T-helper 2 cell treated with Interferon-gamma antibody and Interleukin-4, amounts not matched to agents 5 μg/mL and 100 μg/mL, for 36 hours (primary cell): Measurements from ENCODE around the gene BDP1.
"Not testable (repeated sequence)": the region's sequence is repeated elsewhere in the genome, so short reads cannot be mapped to it uniquely, and the experiment has no call there.

Source experiments
- DNase-seq: peaks from one replicate; pipeline ENCODE4 v3.0.0; 2021; ENCODE audit warnings: low spot score
- H3K27ac Mint-ChIP-seq: one replicate; pipeline ENCODE4 v1.8.0; 2021; ENCODE audit warnings: mild to moderate bottlenecking, mixed read lengths
- H3K27me3 Mint-ChIP-seq: one replicate; pipeline ENCODE4 v1.8.0; 2021; ENCODE audit warnings: low read depth, mixed read lengths
- H3K36me3 Mint-ChIP-seq: one replicate; pipeline ENCODE4 v1.8.0; 2021; ENCODE audit warnings: low read depth, mixed read lengths
- H3K4me1 Mint-ChIP-seq: one replicate; pipeline ENCODE4 v1.8.0; 2021; ENCODE audit warnings: low read depth, mixed read lengths
- H3K4me3 Mint-ChIP-seq: one replicate; pipeline ENCODE4 v1.8.0; 2022; ENCODE audit warnings: mild to moderate bottlenecking, moderate library complexity, mixed read lengths
- H3K9me3 Mint-ChIP-seq: one replicate; pipeline ENCODE4 v1.8.0; 2021; ENCODE audit warnings: mixed read lengths

Gene BDP1

GRCh38 chr5:71445523-71446152, 9.8 kb upstream of the BDP1 start:
- peaks cover 37% of the 10 kb centered on the region for H3K27me3 Mint-ChIP-seq
- not testable (repeated sequence) for H3K27ac Mint-ChIP-seq, H3K9me3 Mint-ChIP-seq, H3K36me3 Mint-ChIP-seq, DNase-seq, H3K4me1 Mint-ChIP-seq
- peak overlapping the region; percentile 49 for H3K4me3 Mint-ChIP-seq

GRCh38 chr5:71446540-71447216, 8.8 kb upstream of the BDP1 start:
- H3K27ac Mint-ChIP-seq, H3K4me1 Mint-ChIP-seq, DNase-seq, H3K9me3 Mint-ChIP-seq, H3K36me3 Mint-ChIP-seq: not testable (repeated sequence)
- peak overlapping the region; percentile 32 for H3K4me3 Mint-ChIP-seq
- peaks cover 32% of the 10 kb centered on the region for H3K27me3 Mint-ChIP-seq

GRCh38 chr5:71447218-71447808, 8.1 kb upstream of the BDP1 start:
- H3K9me3 Mint-ChIP-seq, H3K36me3 Mint-ChIP-seq, H3K27ac Mint-ChIP-seq, H3K4me3 Mint-ChIP-seq, H3K4me1 Mint-ChIP-seq: not testable (repeated sequence)
- DNase-seq, result peak; percentile 29
- H3K27me3 Mint-ChIP-seq, result peaks cover 32% of the 10 kb centered on the region

GRCh38 chr5:71452876-71453275, 2.6 kb upstream of the BDP1 start:
- peaks cover 15% of the 10 kb centered on the region for H3K4me1 Mint-ChIP-seq
- peaks cover 11% of the 10 kb centered on the region for H3K36me3 Mint-ChIP-seq
- H3K9me3 Mint-ChIP-seq, result no peaks in the 10 kb centered on the region
- no peak overlapping the region for H3K27ac Mint-ChIP-seq
- no peak for DNase-seq
- no peak overlapping the region for H3K4me3 Mint-ChIP-seq
- H3K27me3 Mint-ChIP-seq, result peaks cover 12% of the 10 kb centered on the region

DNA sequence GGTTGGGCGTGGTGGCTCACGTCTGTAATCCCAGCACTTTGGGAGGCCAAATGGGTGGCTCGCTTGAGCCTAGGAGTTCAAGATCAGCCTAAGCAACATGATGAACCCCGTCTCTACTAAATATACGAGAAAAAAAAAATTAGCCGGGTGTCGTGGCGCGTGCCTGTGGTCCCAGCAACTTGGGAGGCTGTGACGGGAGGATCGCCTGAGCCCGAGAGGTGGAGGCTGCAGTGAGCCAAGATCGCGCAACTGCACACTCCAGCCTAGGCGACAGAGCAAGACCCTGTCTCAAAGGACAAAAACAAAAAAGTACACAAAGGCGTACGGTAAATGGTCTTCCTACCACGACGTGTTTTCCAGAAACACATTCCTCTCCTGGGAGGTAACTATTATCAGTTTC, 538 bp upstream of the BDP1 start:
- H3K4me3 Mint-ChIP-seq, result peak overlapping the region; percentile 99
- H3K36me3 Mint-ChIP-seq, result peaks cover 22% of the 10 kb centered on the region
- peaks cover 5% of the 10 kb centered on the region for H3K27me3 Mint-ChIP-seq
- H3K4me1 Mint-ChIP-seq, result peaks cover 19% of the 10 kb centered on the region
- H3K9me3 Mint-ChIP-seq, result no peaks in the 10 kb centered on the region
- DNase-seq, result no peak
- peak overlapping the region; percentile 100 for H3K27ac Mint-ChIP-seq

- Mint-ChIP-seq H3K36me3 (peaks cover 22% of the 10 kb centered on the region), H3K4me3 (peak overlapping the region; percentile 99), H3K27me3 (peaks cover 2% of the 10 kb centered on the region), H3K27ac (peak overlapping the region; percentile 100), H3K9me3 (no peaks in the 10 kb centered on the region), H3K4me1 (peaks cover 19% of the 10 kb centered on the region)
- DNase-seq, result no peak
Observed at GRCh38 chr5:71456362-71456743, 902 bp downstream of the BDP1 start.

DNA sequence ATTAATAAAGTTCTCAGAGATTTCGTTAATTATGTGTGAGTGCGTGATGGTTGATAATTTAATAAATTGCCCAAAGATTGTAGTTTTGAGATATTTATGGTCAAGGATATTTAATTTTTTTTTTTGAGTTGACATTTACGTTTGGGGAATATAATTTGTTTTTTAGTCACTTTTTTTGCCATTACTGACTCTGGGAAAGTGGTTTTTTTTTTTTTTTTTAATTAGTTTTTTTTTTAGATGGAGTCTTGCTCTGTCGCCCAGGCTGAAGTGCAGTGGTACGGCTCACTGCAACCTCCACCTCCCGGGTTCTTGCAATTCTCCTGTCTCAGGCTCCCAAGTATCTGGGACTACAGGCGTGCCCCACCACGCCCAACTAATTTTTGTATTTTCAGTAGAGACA, 1.7 kb downstream of the BDP1 start:
- Mint-ChIP-seq H3K27me3 (peaks cover 2% of the 10 kb centered on the region), H3K4me3 (peak overlapping the region; percentile 99), H3K9me3 (no peaks in the 10 kb centered on the region), H3K4me1 (peaks cover 19% of the 10 kb centered on the region), H3K36me3 (peaks cover 24% of the 10 kb centered on the region), H3K27ac (peak overlapping the region; percentile 100)
- DNase-seq, result no peak

DNA sequence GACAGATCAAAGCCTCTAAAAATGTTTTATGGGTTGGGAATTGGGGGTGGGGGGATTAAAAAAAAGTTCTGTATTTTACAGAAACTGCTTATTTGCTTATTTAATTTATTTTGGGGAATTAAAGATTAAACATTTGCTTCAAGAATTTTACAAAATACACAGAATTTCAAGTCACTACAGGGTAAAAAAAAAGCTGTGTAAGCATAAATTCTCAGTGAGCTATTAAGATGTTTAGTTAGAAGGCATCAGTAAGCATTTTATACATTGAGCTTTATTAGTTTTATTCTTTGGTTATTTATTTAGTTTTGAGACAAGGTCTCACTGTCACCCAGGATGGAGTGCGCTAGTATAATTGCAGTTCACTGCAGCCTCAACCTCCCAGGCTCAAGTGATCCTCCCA, 5.2 kb downstream of the BDP1 start:
- H3K27me3 Mint-ChIP-seq, result no peaks in the 10 kb centered on the region
- no peaks in the 10 kb centered on the region for H3K9me3 Mint-ChIP-seq
- H3K36me3 Mint-ChIP-seq, result peaks cover 33% of the 10 kb centered on the region
- H3K4me3 Mint-ChIP-seq, result no peak overlapping the region
- peaks cover 14% of the 10 kb centered on the region for H3K4me1 Mint-ChIP-seq
- DNase-seq, result no peak
- no peak overlapping the region for H3K27ac Mint-ChIP-seq

DNA sequence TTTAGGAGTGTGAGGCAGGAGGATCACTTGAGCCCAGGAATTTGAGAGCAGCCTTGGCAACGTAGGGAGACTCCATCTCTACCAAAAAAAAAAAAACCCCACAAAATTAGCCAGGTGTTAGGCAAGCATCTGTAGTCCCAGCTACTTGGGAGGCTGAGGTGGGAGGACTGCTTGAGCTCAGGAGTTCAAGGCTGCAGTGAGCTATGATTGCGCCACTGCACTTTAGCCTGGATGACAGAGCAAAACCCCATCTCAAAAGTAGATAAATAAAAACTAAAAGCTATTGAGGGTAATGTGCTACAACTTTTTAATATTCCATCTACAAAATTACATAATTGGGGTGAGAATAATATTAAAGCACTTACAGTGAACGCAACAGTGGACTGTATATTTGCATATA, 5.9 kb downstream of the BDP1 start:
- no peaks in the 10 kb centered on the region for H3K27me3 Mint-ChIP-seq
- H3K4me3 Mint-ChIP-seq, result no peak overlapping the region
- peaks cover 14% of the 10 kb centered on the region for H3K4me1 Mint-ChIP-seq
- H3K36me3 Mint-ChIP-seq, result peaks cover 37% of the 10 kb centered on the region
- no peaks in the 10 kb centered on the region for H3K9me3 Mint-ChIP-seq
- DNase-seq, result no peak
- no peak overlapping the region for H3K27ac Mint-ChIP-seq

GRCh38 chr5:71471193-71471592, 15.7 kb downstream of the BDP1 start:
- Mint-ChIP-seq H3K9me3 (no peaks in the 10 kb centered on the region), H3K27ac (no peak overlapping the region), H3K4me3 (no peak overlapping the region), H3K36me3 (peaks cover 37% of the 10 kb centered on the region), H3K4me1 (no peaks in the 10 kb centered on the region), H3K27me3 (no peaks in the 10 kb centered on the region)
- DNase-seq, result no peak

DNA sequence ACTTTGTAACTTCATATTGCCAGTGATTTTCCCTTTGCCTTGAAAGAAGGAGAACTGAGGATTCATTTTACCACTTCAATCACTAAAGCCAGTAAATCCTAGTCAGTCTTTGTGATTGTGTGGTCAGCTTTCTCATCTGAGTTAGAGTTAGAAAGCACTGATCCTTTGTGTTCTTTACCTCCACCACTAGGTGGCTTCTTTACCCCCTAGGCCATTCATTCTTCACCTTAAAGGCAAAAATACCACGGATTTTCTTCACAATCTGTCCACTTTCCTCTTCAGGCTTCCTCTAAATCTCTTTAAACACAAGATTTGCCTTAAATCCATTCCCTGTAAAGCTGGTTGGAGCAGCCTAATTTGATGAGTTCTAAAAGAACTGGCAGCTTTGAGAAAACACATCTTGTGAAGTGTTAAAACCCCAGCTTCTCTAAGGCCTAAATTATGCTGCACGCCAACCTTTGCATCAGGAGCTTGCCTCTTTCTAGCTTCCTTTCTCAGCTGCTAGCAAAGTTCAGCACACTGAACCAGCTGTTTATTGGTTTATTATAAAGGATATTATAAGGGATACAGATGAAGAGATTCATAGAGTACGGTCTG, 20.4 kb downstream of the BDP1 start:
- Mint-ChIP-seq H3K9me3 (no peaks in the 10 kb centered on the region), H3K4me1 (no peaks in the 10 kb centered on the region), H3K4me3 (no peak overlapping the region), H3K36me3 (peaks cover 30% of the 10 kb centered on the region), H3K27me3 (no peaks in the 10 kb centered on the region), H3K27ac (no peak overlapping the region)
- no peak for DNase-seq

GRCh38 chr5:71481441-71481840, 26.0 kb downstream of the BDP1 start:
- H3K27ac Mint-ChIP-seq, result no peak overlapping the region
- H3K4me3 Mint-ChIP-seq, result no peak overlapping the region
- no peaks in the 10 kb centered on the region for H3K4me1 Mint-ChIP-seq
- peaks cover 32% of the 10 kb centered on the region for H3K36me3 Mint-ChIP-seq
- H3K9me3 Mint-ChIP-seq, result no peaks in the 10 kb centered on the region
- no peak for DNase-seq
- H3K27me3 Mint-ChIP-seq, result no peaks in the 10 kb centered on the region

DNA sequence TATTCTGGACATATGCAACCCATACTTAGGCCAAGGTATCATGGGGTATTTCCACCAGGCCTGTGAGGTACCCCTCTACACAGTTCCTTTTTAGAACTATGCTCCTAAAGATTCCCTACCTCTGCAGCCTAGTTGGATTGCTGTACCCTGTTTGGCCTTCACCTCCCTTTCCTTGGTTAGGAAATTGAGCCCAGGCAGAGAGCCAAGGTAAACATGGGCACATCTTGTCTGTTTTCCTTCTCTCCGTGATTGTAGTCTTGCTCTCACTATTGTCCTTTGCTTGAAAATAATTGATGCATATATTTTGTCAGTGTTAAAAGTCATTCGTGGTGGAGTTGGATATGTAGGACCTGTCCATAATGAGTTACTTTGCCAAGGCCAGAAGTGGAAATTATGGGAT, 26.7 kb downstream of the BDP1 start:
- H3K4me1 Mint-ChIP-seq, result no peaks in the 10 kb centered on the region
- no peaks in the 10 kb centered on the region for H3K9me3 Mint-ChIP-seq
- no peak overlapping the region for H3K27ac Mint-ChIP-seq
- peaks cover 36% of the 10 kb centered on the region for H3K36me3 Mint-ChIP-seq
- no peaks in the 10 kb centered on the region for H3K27me3 Mint-ChIP-seq
- no peak overlapping the region for H3K4me3 Mint-ChIP-seq
- no peak for DNase-seq

GRCh38 chr5:71483355-71483754, 27.9 kb downstream of the BDP1 start:
- no peak for DNase-seq
- Mint-ChIP-seq H3K27ac (no peak overlapping the region), H3K36me3 (peaks cover 39% of the 10 kb centered on the region), H3K4me1 (no peaks in the 10 kb centered on the region), H3K4me3 (no peak overlapping the region), H3K27me3 (no peaks in the 10 kb centered on the region), H3K9me3 (no peaks in the 10 kb centered on the region)
